Common myeloid progenitor, CD34-positive (primary cell): ENCODE data around the gene MRTFA.

ENCODE experiments used
- CTCF ChIA-PET: fragments of 350-600 bp; sonication (Branson Sonifier 250); formaldehyde crosslinking; loops from one replicate; lab custom pipeline; 2021; ENCODE audit warnings: antibody characterized with exemption; lab: Charles Lee
- POLR2A ChIA-PET: fragments of 350-600 bp; sonication (Branson Sonifier 250); formaldehyde crosslinking; loops from one replicate; lab custom pipeline; 2021; ENCODE audit warnings: antibody characterized with exemption; lab: Charles Lee
- DNase-seq, 3 donors: peaks; one replicate each; pipeline versions ENCODE4 v3.0.0 to v3.0.0-alpha.2; 2013
- H3K27ac ChIP-seq, 2 experiments: 1 replicate in 1 of 2; 2 replicates in 1 of 2; pipeline ENCODE4 v1.7.0; 2013; ENCODE audit warnings: inconsistent platforms in 2 of 2, low read length in 2 of 2, mild to moderate bottlenecking in 2 of 2, low read depth in 1 of 2, moderate library complexity in 1 of 2; ENCODE audit not compliant: severe bottlenecking in 2 of 2, insufficient read depth in 1 of 2, poor library complexity in 1 of 2
- H3K27me3 ChIP-seq, 5 experiments: replicated peaks in 2 of 5; 1 replicate in 3 of 5; 2 replicates in 2 of 5; pipeline versions ENCODE4 v1.6.1 to v1.7.0; 2013; ENCODE audit warnings: low read length in 4 of 5, mild to moderate bottlenecking in 2 of 5, moderate library complexity in 2 of 5, inconsistent platforms in 1 of 5; ENCODE audit not compliant: insufficient read depth in 5 of 5, control insufficient read depth in 4 of 5
- H3K36me3 ChIP-seq, 4 experiments: 1 replicate in 2 of 4; 2 replicates in 2 of 4; pipeline versions ENCODE4 v1.6.1 to v1.7.0; 2013; ENCODE audit warnings: low read length in 3 of 4, control low read depth in 1 of 4, mild to moderate bottlenecking in 1 of 4; ENCODE audit not compliant: control insufficient read depth in 4 of 4, insufficient read depth in 4 of 4
- H3K4me1 ChIP-seq, 4 experiments: 1 replicate in 3 of 4; 2 replicates in 1 of 4; pipeline versions ENCODE4 v1.6.1 to v1.7.1; 2013; ENCODE audit warnings: low read length in 3 of 4, mild to moderate bottlenecking in 3 of 4, control low read depth in 1 of 4, inconsistent platforms in 1 of 4, moderate library complexity in 1 of 4; ENCODE audit not compliant: control insufficient read depth in 4 of 4, insufficient read depth in 4 of 4; ENCODE audit errors: control extremely low read depth in 1 of 4
- H3K4me3 ChIP-seq, 7 experiments: 1 replicate in 4 of 7; 2 replicates in 3 of 7; pipeline versions ENCODE4 v1.5.1 to v1.7.0; 2013; ENCODE audit warnings: mild to moderate bottlenecking in 7 of 7, low read length in 6 of 7, moderate library complexity in 6 of 7, inconsistent platforms in 2 of 7, low read depth in 2 of 7, control low read depth in 1 of 7; ENCODE audit not compliant: insufficient read depth in 4 of 7, control insufficient read depth in 1 of 7; ENCODE audit errors: extremely low read depth in 1 of 7
- H3K9me3 ChIP-seq, 5 experiments: 1 replicate in 4 of 5; 2 replicates in 1 of 5; pipeline versions ENCODE4 v1.6.1 to v1.7.1; 2013; ENCODE audit warnings: low read length in 4 of 5, mild to moderate bottlenecking in 2 of 5, inconsistent platforms in 1 of 5, low read depth in 1 of 5, moderate library complexity in 1 of 5; ENCODE audit not compliant: control insufficient read depth in 4 of 5, insufficient read depth in 2 of 5; ENCODE audit errors: control extremely low read depth in 1 of 5
- WGBS: methylation state at CpG from one replicate; pipeline ENCODE4 v1.1.5; 2013; ENCODE audit not compliant: insufficient coverage; 5-methylcytosine and 5-hydroxymethylcytosine counted together

MRTFA gene

GRCh38 chr22:40484906-40485669 lies 151.4 kb downstream of the MRTFA start:
- Histone ChIP-seq H3K27ac (no peak overlapping the region), H3K4me3 (no peak overlapping the region)

GRCh38 chr22:40482886-40483285 lies 153.6 kb downstream of the MRTFA start:
- H3K27me3 ChIP-seq: no peaks in the 10 kb centered on the region
- DNase-seq: no peak
- H3K36me3 ChIP-seq: no peaks in the 10 kb centered on the region
- no peaks in the 10 kb centered on the region for H3K9me3 ChIP-seq
- peaks cover 9 to 22% (median 14%) of the 10 kb centered on the region in 4 experiments for H3K4me1 ChIP-seq
- ChIA-PET POLR2A (no interaction called here), CTCF (interaction anchor here (1.2 to 9.0 kb wide), 4 partner anchors 14 to 163 kb away, joined by 3 to 95 read pairs (median 4); no protein-coding TSS in a partner anchor)
- H3K27ac ChIP-seq: no peak overlapping the region
- H3K4me3 ChIP-seq: no peak overlapping the region
- 86% methylated on average over 4 of the region's 5 CpGs for WGBS

More at GRCh38 chr22:40484906-40485669, 151.4 kb downstream of the MRTFA start:
- Histone ChIP-seq H3K9me3 (no peaks in the 10 kb centered on the region), H3K27me3 (no peaks in the 10 kb centered on the region), H3K4me1 (peaks cover 4 to 14% (median 9%) of the 10 kb centered on the region in 4 experiments), H3K36me3 (no peaks in the 10 kb centered on the region)
- POLR2A ChIA-PET: no interaction called here
- CTCF ChIA-PET: interaction anchor here (1.0 to 9.0 kb wide), 6 partner anchors 44 to 108 kb away, joined by 3 to 95 read pairs (median 10); no protein-coding TSS in a partner anchor
- no peak for DNase-seq
- WGBS: 100% methylated on average over 3 of the region's 7 CpGs

- CTCF ChIA-PET: interaction anchor here (1.0 to 9.0 kb wide), 5 partner anchors 14 to 52 kb away, joined by 3 to 95 read pairs (median 4); no protein-coding TSS in a partner anchor
- Histone ChIP-seq H3K4me1 (peaks cover 6 to 27% (median 15%) of the 10 kb centered on the region in 4 experiments), H3K9me3 (no peaks in the 10 kb centered on the region), H3K27ac (no peak overlapping the region), H3K4me3 (no peak overlapping the region), H3K27me3 (no peaks in the 10 kb centered on the region), H3K36me3 (no peaks in the 10 kb centered on the region)
- DNase-seq: no peak
- POLR2A ChIA-PET: no interaction called here
These were observed 154.1 kb downstream of the MRTFA start for GRCh38 chr22:40482391-40482790.

- no peak overlapping the region for H3K27ac ChIP-seq
- H3K36me3 ChIP-seq: no peaks in the 10 kb centered on the region
These were observed 155.5 kb downstream of the MRTFA start for GRCh38 chr22:40480996-40481395.

GRCh38 chr22:40479887-40480538 lies 156.5 kb downstream of the MRTFA start:
- Histone ChIP-seq H3K27me3 (no peaks in the 10 kb centered on the region), H3K4me3 (no peak overlapping the region), H3K4me1 (peaks cover 0 to 33% (median 8%) of the 10 kb centered on the region in 4 experiments), H3K9me3 (no peaks in the 10 kb centered on the region), H3K27ac (no peak overlapping the region), H3K36me3 (no peaks in the 10 kb centered on the region)
- ChIA-PET CTCF (interaction anchor here (1.0 to 3.8 kb wide), 10 partner anchors 9 to 166 kb away, joined by 3 to 53 read pairs (median 6); no protein-coding TSS in a partner anchor), POLR2A (no interaction called here)
- no peak for DNase-seq
- no CpG with 5 or more reads among the region's 2 CpGs for WGBS

More at GRCh38 chr22:40480996-40481395, 155.5 kb downstream of the MRTFA start:
- ChIA-PET POLR2A (no interaction called here), CTCF (interaction anchor here (9.0 kb wide), 1 partner anchor 46 kb away, joined by 95 read pairs; no protein-coding TSS in a partner anchor)
- Histone ChIP-seq H3K4me1 (peaks cover 3 to 33% (median 9%) of the 10 kb centered on the region in 4 experiments), H3K9me3 (no peaks in the 10 kb centered on the region), H3K4me3 (no peak overlapping the region), H3K27me3 (no peaks in the 10 kb centered on the region)
- 20% methylated on average over 1 of the region's 5 CpGs for WGBS
- DNase-seq: no peak

- WGBS: 91% methylated on average over 4 of the region's 6 CpGs
- Histone ChIP-seq H3K9me3 (no peaks in the 10 kb centered on the region), H3K36me3 (no peaks in the 10 kb centered on the region), H3K27me3 (no peaks in the 10 kb centered on the region), H3K4me3 (no peak overlapping the region), H3K27ac (no peak overlapping the region), H3K4me1 (peaks cover 0 to 33% (median 8%) of the 10 kb centered on the region in 4 experiments)
- DNase-seq: no peak
- POLR2A ChIA-PET: no interaction called here
- CTCF ChIA-PET: interaction anchor here (0.9 to 3.8 kb wide), 13 partner anchors 9 to 167 kb away, joined by 3 to 53 read pairs (median 5); no protein-coding TSS in a partner anchor
These were observed 157.3 kb downstream of the MRTFA start for GRCh38 chr22:40479126-40479800.
